Measurements from ENCODE around the gene OTUB1. TPM values are rescaled to one million over a fixed set of nuclear protein-coding genes. Genes with fewer than 3 reads are reported as not detected.

The OTUB1 gene
- total RNA-seq, 1 donor from 2014 or later, result 29.2 TPM

- no peak for DNase-seq
These were observed 37.8 kb downstream of the OTUB1 start for GRCh38 chr11:64023712-64024710.

DNA sequence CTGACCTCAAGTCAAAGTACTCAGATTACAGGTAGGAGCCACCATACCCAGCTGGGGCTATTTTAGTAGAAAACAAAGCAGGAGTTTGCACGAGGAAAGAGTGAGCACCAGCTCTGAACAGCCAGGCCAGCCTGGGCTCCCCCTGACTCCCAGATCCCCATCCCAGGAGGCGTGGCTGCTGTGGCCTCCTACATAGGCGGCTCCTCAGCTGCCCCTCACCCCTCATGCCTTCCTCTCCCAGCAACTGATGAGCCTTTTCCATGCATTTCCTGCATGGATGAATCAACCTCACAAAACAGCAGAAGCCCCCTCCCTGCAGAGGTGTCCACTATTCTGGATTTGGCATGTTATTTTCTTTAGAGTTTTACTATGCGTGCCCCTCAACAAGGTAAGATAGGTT lies 39.0 kb downstream of the OTUB1 start:
- no peak for DNase-seq

- no peak for DNase-seq
These were observed 40.5 kb downstream of the OTUB1 start for GRCh38 chr11:64026575-64027205.

GRCh38 chr11:64027651-64028397 lies 41.6 kb downstream of the OTUB1 start:
- no peak for DNase-seq

- DNase-seq, result no peak
These were observed 42.3 kb downstream of the OTUB1 start for GRCh38 chr11:64028398-64029115.

- no peak for DNase-seq
These were observed 43.5 kb downstream of the OTUB1 start for GRCh38 chr11:64029773-64030172.

DNA sequence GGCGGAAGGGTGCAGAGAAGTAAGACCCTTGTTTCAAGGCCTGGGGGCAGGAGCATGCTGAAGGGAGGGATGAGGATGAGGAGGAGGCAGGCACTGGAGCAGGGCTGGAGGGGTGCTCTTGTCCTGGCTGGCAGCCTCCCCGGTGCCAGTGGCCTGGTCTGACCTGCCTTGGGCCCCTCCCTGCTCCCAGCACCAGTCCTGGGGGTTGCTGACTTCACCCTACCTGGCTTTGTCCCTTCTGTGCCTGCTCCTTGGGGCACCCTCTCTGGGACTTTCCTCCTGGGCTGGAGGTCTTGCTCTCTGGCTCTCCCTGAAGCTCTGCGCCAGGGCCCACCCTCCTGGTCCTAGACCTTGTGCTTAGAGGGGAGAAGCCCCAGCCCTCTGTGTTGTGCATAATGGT lies 44.8 kb downstream of the OTUB1 start:
- DNase-seq, result no peak

DNA sequence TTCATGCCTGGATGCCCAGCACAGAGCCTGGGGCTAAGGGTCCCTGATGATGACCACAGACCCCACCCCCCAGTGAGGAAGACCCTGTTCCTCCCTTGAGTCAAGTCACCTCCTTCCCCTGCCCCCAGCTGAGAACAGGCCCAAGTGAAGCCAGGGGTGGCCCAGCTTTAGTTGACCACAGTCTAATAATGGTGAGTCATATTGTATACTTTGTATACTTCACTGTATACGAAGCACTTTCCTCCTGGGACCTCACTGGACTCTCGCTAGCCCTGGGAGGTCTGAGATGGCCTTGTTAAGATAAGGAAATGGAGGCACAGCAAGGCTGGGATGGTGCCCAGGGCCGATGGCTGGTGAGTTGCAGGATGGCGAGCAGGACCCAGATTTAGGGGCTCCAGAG lies 45.8 kb downstream of the OTUB1 start:
- no peak for DNase-seq

- DNase-seq, result no peak
These were observed 48.2 kb downstream of the OTUB1 start for GRCh38 chr11:64034411-64034811.

- no peak for DNase-seq
These were observed 48.9 kb downstream of the OTUB1 start for GRCh38 chr11:64035081-64035524.

GRCh38 chr11:64035576-64035975 lies 49.3 kb downstream of the OTUB1 start, which contains the start of gene FLRT1:
TSS of gene FLRT1 (plus strand) at chr11:64035931. CDS start at chr11:64116268, 80,337 bp downstream.
- DNase-seq, result no peak

GRCh38 chr11:64036087-64037026 lies 50.1 kb downstream of the OTUB1 start:
- peak; percentile 21 for DNase-seq

- no peak for DNase-seq
These were observed 50.9 kb downstream of the OTUB1 start for GRCh38 chr11:64037027-64037634.

DNA sequence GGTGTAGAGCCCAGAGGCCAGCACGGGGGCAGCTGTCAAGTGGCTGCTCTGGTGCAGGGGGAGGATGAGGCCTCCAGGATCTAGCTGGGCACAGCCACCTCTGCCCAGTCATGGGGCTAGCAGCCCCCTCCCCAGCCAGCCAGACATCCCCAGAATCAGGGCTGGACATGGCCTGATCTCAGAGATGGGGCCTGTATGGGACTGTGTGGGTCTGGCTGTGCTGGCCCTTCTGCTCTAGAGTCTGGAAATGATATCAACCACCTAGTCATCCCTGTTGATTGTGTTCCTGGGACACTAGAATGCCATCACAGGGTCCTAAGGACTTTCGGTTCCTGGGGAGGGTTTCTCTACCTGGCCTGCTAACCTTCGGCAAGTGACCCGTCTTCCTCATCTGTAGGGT lies 52.3 kb downstream of the OTUB1 start:
- no peak for DNase-seq

- no peak for DNase-seq
These were observed 52.9 kb downstream of the OTUB1 start for GRCh38 chr11:64039012-64039665.

GRCh38 chr11:64040684-64041322 lies 54.6 kb downstream of the OTUB1 start:
- no peak for DNase-seq

DNA sequence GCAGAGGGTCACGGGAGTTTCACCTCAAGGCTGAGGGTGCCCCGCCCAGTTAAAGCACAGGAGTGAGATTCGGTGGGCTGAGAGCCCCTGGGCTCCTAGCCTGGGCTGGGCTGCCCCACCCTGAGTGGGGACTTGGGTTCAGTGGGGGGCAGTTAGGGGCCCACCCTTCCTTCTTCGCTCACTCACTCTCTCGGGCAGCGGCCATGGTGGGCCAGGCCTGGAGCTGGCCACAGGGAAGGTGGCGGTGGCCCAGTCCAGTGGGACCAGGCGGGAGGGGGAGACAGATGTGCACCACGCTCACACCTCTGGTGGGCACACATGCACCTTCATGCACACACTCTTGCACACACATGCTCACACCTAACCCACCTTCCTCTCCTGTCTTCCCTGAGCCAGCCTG lies 55.6 kb downstream of the OTUB1 start:
- no peak for DNase-seq

GRCh38 chr11:64042301-64042700 lies 56.1 kb downstream of the OTUB1 start:
- DNase-seq, result no peak

DNA sequence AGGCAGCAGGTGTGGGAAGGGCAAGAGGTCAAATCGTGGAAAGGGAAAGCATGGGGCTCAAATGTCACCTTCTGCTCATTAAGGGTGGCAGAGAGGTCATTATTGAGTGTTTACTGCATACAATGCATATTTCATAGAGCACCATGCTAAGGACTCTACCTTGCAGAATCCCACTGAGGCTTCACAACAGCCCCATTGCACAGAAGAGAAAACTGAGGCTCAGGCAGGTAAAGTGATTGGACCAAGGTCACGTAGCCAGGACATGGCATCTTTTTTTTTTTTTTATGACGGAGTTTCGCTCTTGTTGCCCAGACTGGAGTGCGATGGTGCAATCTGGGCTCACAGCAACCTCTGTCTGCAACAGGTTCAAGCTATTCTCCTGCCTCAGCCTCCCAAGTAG lies 57.3 kb downstream of the OTUB1 start:
- no peak for DNase-seq
